Cerebellar cortex (tissue), 1 donor: ENCODE results near the gene PEX1.
"Not testable (repeated sequence)": the region's sequence is repeated elsewhere in the genome, so short reads cannot be mapped to it uniquely, and the experiment has no call there.

Source experiments
- DNase-seq: peaks from one replicate; pipeline ENCODE4 v3.0.0-alpha.2; 2015; ENCODE audit warnings: low spot score

The PEX1 gene

GRCh38 chr7:92528188-92528957 is at the start of gene PEX1, which contains the start of gene RBM48:
PEX1 (minus strand) TSS chr7:92528520; CDS start chr7:92528435, 85 bp downstream.
RBM48 (plus strand) TSS chr7:92528795; CDS start chr7:92528814, 19 bp downstream.
- peak; percentile 99 for DNase-seq

GRCh38 chr7:92576296-92576695 is 48.0 kb upstream of the PEX1 start:
- no peak for DNase-seq

- DNase-seq: no peak
Observed at GRCh38 chr7:92569137-92569536, 40.8 kb upstream of the PEX1 start.

- DNase-seq: no peak
Observed at GRCh38 chr7:92567460-92567859, 39.1 kb upstream of the PEX1 start.

DNA sequence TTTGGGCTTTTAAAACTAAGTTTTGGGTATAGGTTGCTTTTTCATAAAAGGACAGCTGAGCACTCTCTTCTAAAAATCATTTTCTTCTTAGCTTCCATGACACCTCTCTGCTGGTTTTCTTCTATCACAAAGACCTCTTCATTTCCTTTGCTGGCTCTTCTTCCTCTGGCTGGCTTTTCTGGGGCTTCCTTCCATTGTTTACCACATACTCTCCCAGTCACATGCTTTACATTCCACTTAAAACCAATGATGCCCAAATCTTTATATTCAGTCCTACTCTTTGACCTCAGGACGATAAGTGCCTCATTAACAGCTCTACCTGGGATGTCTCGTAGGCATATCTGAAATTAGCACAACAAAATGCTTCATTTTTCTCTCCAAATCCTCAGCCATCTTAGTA is 35.0 kb upstream of the PEX1 start:
- no peak for DNase-seq

- DNase-seq: no peak
Observed at GRCh38 chr7:92560602-92561001, 32.3 kb upstream of the PEX1 start.

GRCh38 chr7:92557808-92558362 is 29.6 kb upstream of the PEX1 start:
- no peak for DNase-seq

- no peak for DNase-seq
Observed at GRCh38 chr7:92557249-92557648, 28.9 kb upstream of the PEX1 start.

GRCh38 chr7:92550194-92550593 is 21.9 kb upstream of the PEX1 start:
- no peak for DNase-seq

GRCh38 chr7:92547579-92547978 is 19.3 kb upstream of the PEX1 start:
- DNase-seq: no peak

- no peak for DNase-seq
Observed at GRCh38 chr7:92546856-92547497, 18.7 kb upstream of the PEX1 start.

- not testable (repeated sequence) for DNase-seq
Observed at GRCh38 chr7:92545116-92545515, 16.8 kb upstream of the PEX1 start.

GRCh38 chr7:92543542-92543941 is 15.2 kb upstream of the PEX1 start:
- not testable (repeated sequence) for DNase-seq

- DNase-seq: no peak
Observed at GRCh38 chr7:92534572-92534971, 6.3 kb upstream of the PEX1 start.

- no peak for DNase-seq
Observed at GRCh38 chr7:92528958-92529264, 591 bp upstream of the PEX1 start.

DNA sequence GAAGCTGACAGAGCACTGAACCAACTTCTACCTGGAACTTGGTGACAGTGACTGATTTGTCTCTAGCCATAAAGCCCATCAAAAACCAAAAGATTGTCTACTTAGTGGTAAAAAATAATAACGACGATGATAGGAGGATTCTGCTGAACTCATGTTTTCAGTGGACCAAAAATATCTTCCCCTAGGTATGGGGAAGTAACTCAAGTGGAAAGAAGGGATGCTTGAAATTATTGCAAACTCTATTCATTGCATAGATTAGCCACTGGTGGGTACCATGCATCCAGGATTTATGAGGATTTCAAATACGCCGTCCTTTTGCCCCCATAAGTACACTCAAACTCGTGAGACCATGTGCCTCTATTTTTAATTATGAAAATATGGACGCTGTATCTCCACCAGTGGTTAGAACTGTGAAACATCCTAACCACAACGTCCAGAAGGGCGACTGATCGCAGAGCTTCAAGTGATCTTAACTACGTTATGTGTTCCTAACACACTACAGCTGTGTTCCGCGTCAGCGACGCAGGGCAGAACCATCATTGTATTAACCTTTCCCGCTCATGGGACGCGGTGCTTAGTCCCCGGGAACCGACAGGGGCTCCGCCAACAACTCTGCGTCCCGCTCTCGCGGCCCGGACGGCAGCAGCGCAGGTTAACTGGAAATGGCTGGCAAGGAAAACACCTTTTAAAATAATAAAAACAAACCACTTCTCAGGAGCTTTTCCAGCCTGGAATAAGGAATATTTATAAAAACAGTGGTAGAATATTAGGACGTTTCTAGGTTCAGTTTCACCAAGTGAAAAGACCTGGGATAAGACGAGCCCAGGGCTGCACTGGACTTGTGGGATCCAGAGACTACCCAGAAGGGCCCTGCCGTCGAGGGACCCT is 776 bp downstream of the PEX1 start:
- peak; percentile 46 for DNase-seq

DNA sequence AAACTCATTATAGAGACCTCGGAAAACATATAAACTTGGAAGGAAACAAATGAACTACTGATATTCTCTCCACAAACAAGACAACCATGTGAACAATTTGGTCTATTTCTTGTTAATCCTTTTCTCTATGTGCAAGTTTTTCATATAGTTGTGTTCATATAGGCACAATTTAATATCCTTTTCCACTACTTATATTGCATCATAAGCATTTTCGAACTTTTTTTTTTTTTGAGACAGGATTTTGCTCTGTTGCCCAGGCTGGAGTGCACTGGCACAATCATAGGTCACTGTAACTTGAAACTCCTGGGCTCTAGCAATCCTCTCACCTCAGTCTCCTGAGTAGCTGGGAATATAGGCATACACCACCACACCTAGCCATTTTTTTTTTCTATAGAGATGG is 5.2 kb downstream of the PEX1 start:
- DNase-seq: no peak

DNA sequence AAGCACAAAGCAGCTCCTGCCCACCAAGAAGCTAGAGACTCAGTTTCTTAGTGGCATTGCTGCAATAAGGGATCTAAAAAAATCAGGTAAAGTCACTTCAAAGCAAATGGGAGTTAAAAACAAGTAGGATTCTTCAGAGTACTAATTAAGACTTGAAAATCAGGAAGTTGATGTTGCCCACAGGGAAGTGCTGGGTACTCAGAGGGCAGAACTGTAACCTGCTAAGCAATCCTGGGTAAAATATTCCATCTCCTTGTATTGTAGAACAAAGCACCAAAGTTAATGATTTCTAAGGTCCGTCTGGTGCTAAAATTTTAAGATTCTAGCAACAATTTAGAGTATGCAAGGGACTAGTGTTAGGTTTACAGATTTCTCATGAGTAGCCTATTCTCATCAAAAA is 8.3 kb downstream of the PEX1 start:
- no peak for DNase-seq

- no peak for DNase-seq
Observed at GRCh38 chr7:92517631-92518030, 10.7 kb downstream of the PEX1 start.

DNA sequence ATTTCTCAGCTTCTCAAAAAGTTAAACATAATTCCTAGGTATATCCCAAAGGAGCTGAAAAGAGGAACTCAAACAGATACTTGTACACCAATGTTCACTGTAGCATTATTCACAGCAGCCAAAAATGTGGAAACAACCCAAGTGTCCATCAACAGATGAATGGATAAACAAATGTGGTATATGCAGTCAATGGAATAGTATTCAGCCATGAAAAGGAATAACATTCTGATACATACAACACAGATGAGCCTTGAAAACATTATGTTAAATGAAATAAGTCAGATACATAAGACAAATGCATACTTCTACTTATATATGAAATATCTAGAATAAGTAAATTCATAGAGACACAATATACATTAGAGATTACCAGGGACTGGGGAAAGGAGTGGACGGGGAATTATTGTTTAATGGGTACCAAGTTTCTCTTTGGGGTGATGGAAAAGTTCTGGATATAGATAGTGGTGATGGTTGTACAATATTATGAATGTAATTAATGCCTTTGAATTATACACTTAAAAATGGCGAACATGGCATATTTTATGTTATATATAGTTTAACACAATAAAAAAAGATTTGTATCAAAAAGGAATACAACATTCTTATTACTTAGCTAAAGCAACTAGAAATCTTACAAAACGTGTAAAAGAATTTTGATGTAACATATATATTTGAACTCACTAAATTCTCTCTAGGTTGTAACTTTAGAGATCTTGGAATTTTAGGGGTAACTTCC is 15.0 kb downstream of the PEX1 start:
- no peak for DNase-seq

DNA sequence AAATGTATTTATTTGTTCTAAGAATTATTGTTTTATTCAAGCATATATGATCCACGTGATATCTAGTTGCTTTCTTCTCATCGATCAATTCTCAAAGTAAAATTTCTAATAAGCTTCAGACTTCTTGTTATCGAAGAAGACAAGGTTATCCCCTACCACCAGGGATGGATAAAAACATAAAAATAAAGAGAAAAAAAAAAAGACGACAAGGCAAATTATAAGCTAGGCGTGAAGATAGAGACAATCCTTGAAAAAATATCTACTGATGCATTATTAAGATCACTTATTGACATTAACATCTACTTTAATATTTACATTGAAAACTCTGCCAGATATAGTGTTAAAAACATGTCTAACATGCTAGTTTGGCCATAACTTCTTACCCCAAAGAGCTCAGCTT is 19.4 kb downstream of the PEX1 start:
- no peak for DNase-seq

- DNase-seq: no peak
Observed at GRCh38 chr7:92506363-92506762, 22.0 kb downstream of the PEX1 start.
